HG03432 (cell line): ENCODE results near the gene KRT2.

ENCODE experiments used
- ATAC-seq: cut with Tn5 transposase; IDR thresholded peaks from one replicate; pipeline ENCODE4 v1.9.1; 2021; ENCODE audit warnings: mild to moderate bottlenecking, moderate library complexity; ENCODE audit not compliant: unreplicated experiment

KRT2 gene

DNA sequence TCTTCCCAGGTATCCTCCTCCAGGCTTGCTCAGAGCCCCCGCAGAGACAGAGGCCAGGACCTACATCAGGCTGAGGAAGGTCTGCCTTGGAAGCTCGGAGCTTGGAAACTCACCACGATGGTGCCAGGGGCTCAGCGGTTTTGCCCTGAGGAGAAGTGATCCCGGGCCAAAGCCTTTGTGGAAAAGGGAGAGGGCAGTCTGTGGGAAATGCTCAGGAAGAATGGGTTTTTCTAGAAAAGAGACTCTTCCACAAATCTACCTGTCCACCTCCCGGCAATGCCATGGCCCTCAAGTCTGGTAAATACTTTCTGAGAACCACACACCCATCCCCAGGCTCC, 8.0 kb downstream of the KRT2 start:
- no peak for ATAC-seq

DNA sequence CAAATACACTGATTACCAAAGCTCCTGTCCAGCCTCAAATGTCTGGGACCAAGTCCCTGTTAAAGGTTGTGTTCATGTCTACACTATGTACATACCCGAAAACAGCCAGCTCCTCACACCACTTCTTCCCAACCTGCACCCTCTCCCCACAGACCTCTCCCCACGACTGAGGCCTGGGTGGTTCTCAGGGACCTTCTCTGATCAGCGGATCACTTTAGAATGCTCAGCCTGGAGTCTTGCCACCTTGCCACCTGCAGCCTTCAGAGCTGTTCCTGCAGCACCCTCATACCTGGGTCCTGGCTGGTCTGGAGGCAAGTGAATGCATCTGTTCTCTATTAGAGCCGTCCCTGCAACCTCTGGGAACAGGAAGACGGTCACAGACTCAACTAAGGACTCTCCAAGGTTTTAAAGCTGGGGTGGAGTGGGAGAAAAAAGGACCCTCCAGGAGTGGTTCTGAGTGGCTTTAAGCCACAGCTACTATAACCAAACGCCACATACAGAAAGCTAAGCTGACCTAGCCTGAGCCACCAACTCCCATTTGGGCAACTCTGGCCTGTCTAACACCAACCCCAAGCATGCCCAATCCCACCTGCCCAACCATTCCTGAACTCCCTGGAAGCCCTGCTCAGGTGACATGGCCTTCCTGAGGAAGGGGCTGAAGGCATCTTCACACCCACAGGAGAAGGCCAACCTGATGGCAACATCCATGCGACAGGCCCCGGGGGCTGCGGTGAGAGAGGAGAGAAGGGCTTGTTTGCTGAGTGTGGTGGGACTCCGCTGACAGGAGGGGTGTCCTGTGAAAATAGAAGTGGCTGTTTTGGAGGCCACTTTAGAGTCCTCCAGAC, 8.6 kb downstream of the KRT2 start:
- no peak for ATAC-seq

DNA sequence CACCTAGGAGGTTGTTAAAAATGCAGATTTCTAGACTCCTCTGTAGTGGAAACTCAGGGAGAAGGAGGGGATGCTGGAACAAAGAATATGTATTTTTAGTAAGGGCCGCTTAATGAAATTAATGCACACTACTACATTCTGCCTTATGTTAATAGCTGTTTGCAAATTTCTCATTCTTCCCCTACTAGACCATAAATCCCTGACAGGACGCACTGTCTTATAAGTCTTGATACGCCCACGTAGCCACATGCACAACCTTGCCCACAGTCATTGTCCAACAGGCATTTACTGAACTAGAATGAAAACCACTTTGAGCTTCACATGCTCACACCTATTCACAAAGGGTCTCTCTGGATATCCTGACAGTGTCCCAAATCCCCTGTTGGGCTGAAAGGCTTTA, 10.5 kb downstream of the KRT2 start:
- no peak for ATAC-seq

DNA sequence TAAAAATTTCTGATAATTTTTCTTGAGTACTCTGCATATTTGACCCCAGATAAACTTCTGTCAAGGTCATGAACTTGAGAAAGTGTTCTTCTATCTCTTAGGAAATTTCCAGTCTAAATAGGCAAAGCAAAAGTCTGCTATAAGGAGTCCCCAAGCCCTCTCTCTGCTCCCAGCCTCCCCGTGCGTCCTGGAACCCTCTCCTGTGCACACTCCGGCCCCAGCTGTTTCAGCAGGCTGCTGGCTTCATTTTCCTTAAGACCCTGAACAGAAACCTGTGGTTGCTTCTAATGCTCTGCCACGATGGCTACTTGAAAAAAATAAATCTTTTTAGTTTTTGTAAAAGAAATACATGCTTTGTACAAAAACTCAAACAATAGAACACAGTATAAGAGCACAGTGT, 14.7 kb downstream of the KRT2 start:
- no peak for ATAC-seq

DNA sequence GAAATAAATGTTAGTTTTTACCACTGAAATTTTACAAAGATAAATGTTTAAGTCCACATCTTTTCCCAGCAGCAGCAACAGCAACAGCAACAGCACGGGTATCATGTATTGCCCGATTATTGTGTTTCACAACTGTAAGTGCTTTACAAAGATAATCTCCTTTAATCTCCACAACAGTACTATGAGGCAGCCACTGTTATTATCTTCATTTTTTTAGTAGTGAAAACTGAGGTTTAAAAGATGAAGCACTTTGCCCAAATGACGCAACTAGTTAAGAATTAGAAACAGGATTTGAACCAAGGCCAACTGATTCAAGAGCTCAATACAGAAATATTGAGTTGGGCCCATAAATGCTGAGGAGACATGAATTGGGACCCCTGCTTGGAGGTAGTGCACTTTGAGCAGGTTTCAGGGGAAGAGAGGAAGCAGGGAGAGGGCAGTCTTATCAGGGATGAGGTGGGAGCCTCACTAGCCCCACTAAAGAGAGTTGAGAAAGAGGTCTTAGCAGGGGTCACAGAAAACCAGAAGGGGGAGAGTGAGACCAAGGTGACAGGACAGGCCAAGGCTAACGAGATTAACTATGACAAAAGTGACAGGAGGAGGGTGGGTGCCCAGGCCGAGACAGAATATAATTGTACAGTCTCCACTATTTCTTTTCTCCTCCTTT, 15.3 kb downstream of the KRT2 start:
- ATAC-seq: no peak

DNA sequence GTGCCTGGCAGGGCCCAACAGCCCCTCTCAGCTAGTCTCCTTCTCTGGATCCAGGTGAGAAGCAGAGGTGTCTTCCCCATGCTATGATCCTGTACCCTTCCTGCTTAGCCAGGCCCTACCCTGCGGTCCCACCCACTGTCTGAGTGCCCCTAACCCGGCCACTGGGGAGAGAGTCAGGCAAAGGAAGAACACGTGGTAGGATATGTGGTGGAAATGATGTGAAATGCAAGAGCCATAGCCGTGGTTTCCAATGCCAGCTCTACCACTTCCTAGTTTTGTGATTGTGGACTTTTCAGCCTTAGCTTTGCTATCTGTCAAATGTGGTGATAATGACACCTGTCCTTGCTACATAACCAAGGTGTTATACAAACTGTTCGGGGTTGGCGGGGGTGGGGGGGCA, 15.8 kb downstream of the KRT2 start:
- no peak for ATAC-seq

DNA sequence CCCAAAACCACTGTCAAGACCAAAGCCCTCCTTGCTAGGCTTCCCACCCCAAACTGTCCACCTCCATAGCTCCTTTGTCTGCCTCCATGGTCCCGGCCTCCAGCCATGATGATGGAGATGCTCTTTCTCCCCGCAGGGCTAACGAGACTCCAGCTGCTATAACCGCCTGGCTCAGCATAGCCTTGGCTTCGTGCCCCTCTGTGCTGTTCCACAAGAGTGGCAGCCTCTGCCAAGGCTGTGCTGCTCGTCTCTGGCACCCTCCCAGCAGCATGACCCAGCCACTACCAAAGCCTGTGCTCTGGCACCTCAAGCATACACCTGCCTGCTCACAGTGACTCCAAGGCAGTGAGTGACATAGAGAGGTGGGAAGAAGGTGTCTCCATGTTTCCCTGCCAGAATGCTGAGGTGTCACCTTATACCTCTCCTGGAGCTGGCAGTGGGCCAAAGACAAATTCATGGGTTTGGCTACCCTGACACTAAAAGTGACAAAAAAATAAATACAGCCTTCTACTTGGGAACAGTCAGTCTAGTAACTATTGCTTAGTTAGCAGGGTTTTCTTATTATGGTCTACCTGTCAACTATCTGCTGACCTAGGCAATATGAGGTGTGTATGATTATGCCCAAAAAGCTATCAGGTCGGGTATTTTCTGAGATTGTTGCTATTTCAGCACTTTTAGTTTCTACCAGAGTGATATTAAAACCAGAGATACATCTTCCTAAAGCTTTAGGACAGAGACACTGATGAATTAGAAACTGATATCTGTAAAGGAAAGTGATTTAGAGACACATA, 17.6 kb downstream of the KRT2 start:
- ATAC-seq: no peak

DNA sequence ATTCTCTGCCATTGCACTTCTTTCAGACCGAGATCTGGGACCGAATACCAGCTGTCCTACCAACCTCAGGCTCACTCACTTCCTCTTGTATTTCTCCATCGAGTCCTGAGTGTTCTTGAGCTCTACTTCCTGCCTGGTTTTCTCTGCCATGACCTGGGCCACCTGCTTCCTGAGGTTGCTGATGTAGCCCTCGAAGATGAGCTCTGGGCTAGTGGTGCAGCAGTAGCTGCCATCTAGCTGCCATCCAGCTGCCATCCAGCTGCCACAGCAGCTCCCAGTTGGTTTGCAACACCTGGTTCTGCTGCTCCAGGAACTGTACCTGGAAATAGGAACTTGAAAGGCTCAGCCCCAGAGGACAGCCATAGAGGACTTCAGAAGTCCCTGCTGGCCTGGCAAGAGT, 18.6 kb downstream of the KRT2 start:
- no peak for ATAC-seq

DNA sequence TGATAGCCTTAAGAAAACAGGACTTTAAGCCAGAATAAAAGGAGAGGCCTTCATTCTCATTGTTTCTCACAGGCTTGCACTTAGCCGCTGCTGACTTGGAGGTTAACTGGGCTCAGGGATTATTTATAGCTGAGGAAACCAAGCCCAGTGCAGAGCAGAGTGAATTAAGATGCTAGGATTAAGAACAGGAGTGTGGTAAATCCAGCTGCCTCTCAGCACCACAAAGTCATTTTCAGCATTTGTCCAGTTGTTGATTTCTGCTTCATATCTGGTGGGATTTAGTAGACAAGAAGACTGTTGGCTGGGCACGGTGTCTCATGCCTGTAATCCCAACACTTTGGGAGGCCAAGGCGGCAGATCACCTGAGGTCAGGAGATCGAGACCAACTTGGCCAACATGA, 19.4 kb downstream of the KRT2 start:
- no peak for ATAC-seq

DNA sequence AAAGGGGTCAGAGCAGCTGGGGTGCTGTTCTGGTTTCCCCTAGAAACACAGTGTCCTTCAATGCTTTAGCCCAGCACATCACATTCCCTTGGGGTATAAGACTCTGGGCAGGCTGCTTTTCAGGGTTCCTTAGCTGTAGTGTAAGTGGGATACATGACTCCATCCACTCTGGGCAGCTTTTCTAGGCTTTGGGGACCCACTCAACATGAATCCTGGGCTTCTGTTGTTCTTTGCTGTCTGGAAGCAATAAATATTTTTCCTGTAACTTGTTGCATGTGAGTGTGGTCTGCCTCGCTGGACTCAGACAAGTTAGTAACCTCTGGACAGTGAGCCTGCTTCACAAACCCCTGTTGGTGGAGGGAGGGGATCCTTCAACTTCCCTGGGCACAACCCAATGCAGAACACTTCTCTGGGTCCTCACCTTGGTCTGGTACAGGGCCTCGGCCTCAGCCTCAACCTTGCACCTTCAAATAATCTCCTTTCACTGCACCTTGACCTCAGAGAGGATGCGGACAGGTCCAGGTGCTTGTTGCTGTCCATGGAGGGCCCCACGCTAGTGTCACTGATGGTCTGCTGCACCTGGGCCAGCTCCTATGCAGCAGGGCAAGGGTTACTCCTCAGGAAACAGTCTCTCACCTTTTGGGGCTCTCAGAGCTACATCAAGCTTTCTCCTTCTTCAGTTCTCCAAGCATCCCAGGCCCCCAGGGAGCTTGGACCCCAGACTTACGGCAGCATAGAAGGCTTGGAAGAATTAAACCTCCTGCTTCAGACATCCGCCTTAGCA, 20.1 kb downstream of the KRT2 start:
- no peak for ATAC-seq

DNA sequence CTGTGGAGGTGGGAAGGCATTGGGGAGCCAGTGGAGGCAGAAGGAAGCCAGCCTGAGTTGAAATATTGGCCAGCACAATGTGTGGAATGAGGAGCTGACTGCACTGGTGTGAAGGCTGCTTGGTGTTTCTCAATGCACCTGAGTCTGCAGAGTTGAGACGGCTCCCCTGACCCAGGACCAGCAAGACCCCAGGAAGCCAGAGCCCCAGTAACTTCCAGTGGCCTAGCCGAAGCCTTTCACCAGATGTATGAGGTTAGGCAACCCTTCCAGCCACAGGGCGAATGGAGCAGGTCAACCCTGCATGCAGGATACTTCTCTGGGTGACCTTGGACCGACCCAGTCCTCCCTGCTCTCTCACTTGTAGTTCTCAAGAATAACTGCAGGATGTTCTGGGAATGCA, 20.7 kb downstream of the KRT2 start:
- no peak for ATAC-seq

DNA sequence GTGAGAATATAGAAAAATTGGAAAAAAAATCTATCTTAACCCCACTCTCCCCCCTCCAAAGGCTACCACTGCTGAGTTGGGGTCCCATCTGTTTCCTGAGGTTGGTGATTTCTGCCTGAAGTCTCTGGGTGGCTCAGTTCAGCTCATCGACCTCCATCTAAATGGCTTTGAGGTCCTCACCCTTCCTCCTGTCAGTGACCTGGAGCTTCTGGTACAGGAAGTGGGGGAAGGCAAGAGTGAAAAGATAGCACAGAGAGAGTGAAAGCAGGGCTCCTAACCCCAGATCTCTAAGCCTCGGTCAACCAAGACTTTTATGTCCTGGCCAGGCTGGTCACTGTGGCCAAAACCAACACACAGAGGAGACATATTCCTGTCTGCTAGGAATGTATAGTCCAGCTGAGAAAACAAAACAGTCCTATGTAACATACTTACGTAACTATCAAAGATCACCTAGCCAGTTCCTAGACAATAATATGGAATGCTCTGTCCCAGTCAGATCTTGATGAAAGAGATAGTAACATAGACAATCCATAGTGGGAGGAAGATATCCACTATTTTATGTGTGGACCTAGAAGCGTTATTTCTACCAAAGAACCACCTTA, 21.3 kb downstream of the KRT2 start:
- no peak for ATAC-seq

DNA sequence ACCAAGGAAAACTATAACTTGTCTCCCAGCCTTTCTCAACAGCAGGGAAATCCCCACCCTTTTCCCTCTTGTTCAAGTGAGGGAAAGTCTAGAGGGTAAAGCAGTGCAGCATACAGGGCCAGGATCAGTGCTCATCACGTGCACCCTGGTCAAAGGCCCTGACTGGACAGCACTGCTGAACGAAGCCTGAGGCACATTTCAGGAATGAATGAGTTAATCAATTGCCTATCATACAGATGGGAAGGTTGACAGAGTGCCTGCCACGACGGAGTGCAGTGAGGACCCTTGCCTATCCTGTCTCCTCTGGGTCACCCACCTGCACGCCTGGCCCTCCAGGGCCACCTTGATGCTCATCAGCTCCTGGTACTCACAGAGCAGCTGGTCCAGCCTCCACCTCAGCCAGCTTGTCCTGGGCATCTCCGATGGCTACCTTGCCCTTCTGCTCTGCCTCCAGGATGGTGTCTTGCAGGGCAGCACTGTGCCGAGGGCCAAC, 22.0 kb downstream of the KRT2 start:
- ATAC-seq: no peak

DNA sequence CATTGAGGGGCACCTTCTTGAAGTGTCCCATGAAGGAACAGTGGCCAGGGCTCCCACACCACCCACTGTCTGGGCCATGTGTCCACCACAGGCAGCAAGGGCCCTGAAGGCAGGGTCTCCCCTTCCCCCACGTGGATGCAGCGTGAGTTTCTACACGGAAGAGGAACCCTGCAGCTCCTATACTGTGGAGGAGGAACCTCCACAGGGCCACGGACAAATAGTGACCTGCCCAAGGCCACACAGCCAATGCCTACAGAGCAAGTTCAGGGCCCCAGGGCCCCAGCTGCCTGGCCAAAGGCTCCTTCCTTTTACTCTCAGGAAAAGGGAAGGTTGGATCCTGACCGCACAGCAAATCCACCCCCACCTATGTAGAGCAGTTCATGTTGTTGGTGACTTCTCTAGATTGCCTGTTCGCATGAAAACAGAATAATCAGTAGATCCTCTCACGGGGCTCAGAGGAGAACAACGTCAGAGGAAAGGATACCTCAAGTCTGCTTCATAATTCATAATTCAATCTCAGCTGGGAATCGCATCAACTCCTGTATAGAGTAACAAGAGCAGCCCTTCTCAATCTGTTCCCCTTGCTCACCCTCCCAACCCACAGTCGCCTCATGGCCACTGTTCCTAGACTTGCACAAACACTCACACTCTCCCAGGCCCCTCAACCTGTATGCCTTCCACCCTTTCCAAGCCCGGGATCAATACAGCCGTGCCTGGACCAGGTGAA, 22.6 kb downstream of the KRT2 start:
- ATAC-seq: no peak

DNA sequence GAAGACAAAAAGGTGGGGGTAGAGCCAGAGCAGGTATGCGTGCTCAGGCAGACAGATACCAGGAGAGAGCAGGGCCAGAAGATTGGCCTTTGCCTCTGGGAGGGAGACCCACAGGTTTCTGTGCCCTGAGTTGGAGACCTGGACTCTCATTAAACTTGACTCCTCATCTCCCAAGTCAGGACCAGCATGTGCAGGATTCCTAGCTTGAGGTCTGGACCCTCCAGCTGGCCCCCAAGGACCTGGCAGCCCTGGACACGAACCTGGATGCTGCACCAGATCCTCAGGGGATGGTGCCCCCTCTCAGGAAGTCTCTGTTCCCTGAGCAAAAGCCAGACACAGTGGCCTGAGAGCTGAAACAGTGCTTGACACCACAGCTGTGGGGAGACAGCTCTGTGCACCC, 23.2 kb downstream of the KRT2 start:
- ATAC-seq: no peak

DNA sequence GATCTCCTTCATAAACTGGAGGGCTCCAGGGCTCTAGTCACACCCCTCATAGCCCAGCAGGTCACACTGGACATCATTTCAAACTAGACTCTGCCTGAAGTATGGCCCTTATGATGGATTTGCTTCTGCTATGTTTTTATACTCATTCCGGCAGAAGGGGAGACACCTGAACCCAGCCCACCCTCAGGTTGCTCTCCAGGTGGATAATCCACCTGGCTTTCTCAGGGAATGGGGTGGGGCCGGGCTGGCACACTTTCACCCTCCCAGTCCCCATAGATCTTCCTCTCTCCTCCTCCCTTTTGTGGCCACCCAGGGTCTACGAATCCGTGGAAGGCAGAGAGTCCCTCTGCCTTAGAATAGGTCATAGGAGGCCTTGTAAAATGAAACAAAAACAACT, 23.9 kb downstream of the KRT2 start:
- no peak for ATAC-seq

DNA sequence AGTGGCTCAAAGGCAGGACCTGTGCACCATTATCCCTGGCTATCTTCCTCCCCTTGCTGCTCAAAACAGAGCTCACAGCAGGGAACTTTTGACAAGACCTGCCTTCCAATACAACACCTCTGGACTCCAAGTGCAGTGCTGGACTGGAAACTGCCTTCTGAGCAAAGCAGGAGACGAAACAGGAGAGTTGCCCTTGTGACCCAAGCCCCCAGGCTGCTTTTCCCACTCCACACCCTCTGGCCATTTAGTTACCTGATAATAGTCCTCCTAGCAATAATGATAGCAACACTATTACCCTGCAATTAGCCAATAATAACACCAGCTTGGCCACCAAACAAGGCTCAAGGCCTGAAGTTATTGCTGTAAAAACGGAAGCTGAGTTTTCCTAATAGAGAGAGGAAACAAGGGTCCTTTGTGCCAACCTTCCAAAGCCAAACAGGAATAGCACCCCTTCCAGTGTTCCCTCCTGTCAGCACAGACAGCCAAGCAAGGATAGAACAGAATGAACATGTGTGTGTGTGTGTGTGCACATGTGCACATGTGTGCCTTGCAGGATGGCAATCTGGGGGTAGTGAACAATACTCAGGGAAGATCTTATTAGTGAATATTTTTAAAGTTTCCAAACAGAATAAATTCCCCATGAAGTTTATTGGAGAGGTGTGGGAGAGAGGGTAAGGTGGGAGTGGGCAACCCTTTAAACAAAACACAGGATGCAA, 24.5 kb downstream of the KRT2 start:
- no peak for ATAC-seq

DNA sequence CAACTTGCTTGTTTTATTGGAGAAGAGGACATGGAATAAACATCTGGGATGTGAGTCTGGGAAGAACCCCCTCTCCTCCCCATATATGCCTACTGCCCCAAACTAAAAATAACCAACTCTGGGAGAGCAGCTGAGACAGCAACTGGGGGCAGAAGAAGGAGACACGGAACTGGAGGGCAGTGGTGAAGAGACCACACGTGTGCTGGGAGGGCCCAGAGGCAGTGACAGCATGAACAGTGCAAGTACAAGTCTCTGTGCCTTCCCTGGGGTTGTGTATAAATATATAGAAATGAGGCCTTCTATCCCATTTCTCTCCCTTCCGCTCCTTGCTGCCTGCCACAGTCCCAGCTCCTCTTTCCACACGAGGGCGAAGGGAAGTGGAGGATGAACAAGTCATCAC, 29.7 kb downstream of the KRT2 start:
- no peak for ATAC-seq

DNA sequence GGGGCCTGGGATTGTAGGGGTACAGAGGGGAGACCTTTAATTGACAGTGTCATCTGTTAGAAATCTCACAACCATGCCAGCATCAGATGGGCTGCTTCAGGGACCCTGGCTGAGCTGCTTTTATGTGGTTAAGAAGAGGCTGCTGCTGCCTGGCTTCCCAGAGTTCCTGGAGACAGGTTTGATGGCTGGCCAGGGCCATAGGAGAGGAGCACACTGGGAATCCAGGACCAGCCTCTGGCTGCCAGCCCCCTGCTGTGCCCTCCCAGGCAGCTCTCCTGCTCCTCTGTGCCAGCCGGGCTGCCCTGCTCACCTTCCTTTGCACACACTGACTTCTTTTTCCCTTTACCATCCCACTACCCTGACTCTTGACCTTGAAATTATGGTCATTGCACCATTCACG, 33.1 kb downstream of the KRT2 start:
- no peak for ATAC-seq
